ENCODE data around the gene DMRTB1. TPM values are rescaled to one million over a fixed set of nuclear protein-coding genes. Genes with fewer than 3 reads are reported as not detected.

The DMRTB1 gene
- total RNA-seq, 1 donor from 2014 or later, result not detected

DNA sequence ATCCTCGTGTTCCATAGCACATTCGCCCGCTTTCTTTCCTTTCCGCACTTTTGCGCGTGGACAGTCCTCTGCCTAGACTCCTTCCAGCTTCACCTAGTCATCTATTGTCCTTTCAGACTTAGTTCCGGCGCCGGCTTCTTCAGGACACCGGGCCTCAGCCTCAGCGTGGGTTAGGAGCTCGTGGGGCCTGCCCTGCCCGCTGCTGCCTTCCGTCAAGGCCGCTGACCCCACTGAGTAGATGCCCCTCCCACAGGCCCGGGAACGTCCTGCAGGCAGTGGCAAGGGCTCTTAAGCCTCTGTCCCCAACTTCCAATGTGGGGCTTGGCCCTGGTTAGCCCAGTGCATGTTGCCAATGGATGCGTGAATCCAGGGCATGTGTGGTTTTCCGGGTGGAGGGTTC lies 11.4 kb downstream of the DMRTB1 start:
- TF ChIP-seq, protein P1, sequence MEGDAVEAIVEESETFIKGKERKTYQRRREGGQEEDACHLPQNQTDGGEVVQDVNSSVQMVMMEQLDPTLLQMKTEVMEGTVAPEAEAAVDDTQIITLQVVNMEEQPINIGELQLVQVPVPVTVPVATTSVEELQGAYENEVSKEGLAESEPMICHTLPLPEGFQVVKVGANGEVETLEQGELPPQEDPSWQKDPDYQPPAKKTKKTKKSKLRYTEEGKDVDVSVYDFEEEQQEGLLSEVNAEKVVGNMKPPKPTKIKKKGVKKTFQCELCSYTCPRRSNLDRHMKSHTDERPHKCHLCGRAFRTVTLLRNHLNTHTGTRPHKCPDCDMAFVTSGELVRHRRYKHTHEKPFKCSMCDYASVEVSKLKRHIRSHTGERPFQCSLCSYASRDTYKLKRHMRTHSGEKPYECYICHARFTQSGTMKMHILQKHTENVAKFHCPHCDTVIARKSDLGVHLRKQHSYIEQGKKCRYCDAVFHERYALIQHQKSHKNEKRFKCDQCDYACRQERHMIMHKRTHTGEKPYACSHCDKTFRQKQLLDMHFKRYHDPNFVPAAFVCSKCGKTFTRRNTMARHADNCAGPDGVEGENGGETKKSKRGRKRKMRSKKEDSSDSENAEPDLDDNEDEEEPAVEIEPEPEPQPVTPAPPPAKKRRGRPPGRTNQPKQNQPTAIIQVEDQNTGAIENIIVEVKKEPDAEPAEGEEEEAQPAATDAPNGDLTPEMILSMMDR (conservative IDR thresholded peaks at IDR 0.05; ENCODE audit: low read depth, low read length), result no peak
- DNase-seq (ENCODE audit: low read depth), result no peak
- H3K4me3 ChIP-seq (ENCODE audit: low read depth, low read length), result no peak overlapping the region

DNA sequence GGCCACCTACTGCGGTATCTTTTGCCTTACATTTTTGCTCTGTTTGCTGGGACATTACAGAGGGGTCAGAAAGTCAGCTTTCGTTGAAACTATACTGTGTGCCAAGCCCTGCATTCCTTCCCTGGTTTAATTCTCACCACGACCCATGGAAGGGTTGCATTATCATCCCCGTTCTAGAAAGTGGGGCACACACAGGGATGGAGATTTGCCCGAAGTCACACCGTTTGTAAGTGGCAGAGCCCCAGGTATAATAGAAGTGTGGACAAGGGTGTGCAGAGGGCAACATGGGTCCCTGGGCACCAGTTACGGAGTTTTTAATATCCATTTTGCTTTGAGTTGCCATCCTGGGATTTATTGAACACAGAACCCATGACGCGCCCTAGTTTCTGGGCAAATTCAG lies 11.8 kb downstream of the DMRTB1 start:
- no peak overlapping the region for H3K4me3 ChIP-seq (ENCODE audit: low read depth, low read length)
- TF ChIP-seq, protein P1 (conservative IDR thresholded peaks at IDR 0.05; ENCODE audit: low read depth, low read length), result no peak
- no peak for DNase-seq (ENCODE audit: low read depth)

DNA sequence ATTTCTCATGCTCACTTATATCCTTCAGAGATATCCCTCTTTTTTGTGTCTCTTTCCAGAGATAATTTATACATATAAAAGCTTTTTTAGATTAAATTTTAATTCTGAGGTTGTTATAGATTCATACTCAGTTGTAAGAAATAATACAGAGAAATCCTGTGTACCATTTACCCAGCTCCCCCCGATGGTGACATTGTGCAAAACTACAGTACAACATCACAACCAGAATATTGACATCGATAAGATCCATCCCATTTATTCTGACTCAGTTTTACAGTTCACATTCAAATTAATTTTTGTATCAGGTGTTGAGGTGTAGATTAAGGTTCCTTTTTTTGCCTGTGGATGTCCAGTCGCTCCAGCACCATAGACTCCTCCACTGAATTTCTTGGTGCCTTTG lies 14.3 kb downstream of the DMRTB1 start:
- TF ChIP-seq, protein P1 (conservative IDR thresholded peaks at IDR 0.05; ENCODE audit: low read depth, low read length), result peak; percentile 46
- H3K4me3 ChIP-seq (ENCODE audit: low read depth, low read length), result no peak overlapping the region
- DNase-seq (ENCODE audit: low read depth), result no peak

DNA sequence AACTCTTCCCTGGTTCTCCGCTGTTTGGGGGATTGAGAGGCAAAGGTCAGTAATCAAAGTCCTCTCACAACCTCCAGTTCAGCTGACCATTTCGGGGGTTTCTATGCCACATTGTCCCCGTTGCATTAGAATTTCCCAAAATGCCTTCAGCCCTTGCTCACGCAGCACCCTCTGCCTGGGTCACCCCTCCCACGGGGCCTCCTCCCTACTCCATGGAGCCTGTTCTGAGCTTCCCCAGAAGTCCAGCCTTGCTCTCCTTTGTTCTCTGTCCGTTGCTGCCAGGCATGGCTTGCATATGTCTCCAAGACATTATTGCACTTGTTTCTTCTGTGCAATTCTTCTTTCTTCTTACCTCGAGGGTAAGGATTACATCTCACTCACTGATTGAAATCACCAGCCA lies 16.5 kb downstream of the DMRTB1 start:
- TF ChIP-seq, protein P1 (conservative IDR thresholded peaks at IDR 0.05; ENCODE audit: low read depth, low read length), result no peak
- no peak for DNase-seq (ENCODE audit: low read depth)
- H3K4me3 ChIP-seq (ENCODE audit: low read depth, low read length), result no peak overlapping the region

DNA sequence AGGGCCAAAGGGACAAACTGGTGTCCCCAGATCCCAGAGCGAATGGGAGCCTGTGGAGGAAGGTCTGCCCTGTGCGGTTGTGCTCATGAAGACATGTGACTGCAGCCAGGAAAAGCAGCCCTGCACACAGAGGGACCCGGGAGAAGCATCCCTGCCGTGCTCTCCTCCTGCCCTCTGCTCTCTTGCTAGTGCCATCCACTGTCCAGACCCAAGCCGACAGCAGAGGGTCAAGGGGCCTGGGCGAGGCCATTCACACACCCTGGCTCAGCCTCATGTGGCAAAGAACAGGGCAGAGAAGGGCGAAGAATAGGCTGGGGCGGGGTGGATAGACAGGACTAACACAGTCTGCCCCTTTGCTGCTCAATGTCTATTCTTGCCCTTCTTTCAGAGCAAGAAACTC lies 17.4 kb downstream of the DMRTB1 start:
- H3K4me3 ChIP-seq (ENCODE audit: low read depth, low read length), result no peak overlapping the region
- TF ChIP-seq, protein P1 (conservative IDR thresholded peaks at IDR 0.05; ENCODE audit: low read depth, low read length), result no peak
- no peak for DNase-seq (ENCODE audit: low read depth)

DNA sequence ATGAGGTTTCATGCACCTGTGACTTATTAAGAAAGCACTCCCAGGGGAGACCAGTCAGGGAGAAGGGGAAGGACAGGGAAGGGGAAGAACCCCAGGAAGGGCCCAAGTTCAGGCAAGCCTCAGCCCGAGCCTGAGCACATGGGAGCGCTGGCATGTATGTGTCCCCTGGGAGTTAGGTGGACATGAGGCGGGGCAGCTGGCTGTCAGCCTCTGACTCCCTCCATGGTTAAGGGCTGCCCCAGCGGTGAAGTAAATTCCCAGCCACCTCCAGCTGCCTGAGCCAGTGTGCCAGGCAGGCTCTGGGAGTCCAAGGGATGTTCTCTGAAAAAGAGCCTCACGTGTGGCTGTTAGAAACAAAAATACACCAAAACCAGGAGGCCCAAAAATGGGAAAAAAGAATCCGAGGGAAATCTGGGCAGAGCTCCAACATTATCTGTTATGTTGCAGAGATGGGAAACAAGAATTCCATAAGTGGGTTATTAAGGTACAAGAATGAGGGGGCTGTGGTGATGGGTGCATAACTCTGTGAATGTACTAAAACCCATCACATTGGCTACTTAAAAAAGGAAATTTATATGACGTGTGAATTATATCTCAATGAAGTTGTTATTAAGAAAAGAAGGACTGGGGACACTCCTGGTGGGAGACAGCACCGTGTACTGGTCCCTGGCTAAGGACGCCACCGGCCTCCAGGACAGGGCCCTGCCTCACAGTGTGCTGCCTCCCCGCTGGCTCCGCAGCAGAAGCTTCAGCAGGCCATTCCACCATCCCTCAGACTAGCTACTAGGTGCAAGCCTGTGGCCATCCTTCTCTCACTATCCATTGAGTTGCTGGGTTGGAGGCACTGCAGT lies 18.7 kb downstream of the DMRTB1 start:
- no peak for DNase-seq (ENCODE audit: low read depth)
- TF ChIP-seq, protein P1 (conservative IDR thresholded peaks at IDR 0.05; ENCODE audit: low read depth, low read length), result no peak
- H3K4me3 ChIP-seq (ENCODE audit: low read depth, low read length), result no peak overlapping the region

DNA sequence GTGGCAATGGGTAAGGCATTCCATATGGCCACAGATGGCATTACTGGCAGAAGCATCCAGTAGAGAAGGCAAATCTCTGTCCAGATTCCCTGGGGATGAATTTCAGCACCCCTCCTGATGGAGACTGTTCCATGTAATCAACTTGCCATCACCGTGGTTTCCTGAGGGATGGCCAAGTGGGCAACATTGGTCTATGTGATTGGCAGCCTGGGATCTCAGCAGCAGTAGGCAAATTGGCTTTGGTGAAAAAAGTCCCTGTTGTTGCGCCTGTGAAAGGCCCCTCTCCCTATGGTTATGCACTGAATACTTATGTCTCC lies 19.3 kb downstream of the DMRTB1 start:
- no peak overlapping the region for H3K4me3 ChIP-seq (ENCODE audit: low read depth, low read length)
- DNase-seq (ENCODE audit: low read depth), result no peak
- TF ChIP-seq, protein P1 (conservative IDR thresholded peaks at IDR 0.05; ENCODE audit: low read depth, low read length), result no peak

Data from epithelial cell of proximal tubule (primary cell).